HepG2 (cell line): ENCODE measurements around the gene C19orf85. TPM values are rescaled to one million over a fixed set of nuclear protein-coding genes. Genes with fewer than 3 reads are reported as not detected.

ENCODE experiments used
- CEBPZ ChIP-seq: IDR thresholded peaks from 2 replicates; pipeline ENCODE4 v1.6.1; 2012; ENCODE audit warnings: low read length, improper control_type of control experiment
- IRX3 ChIP-seq: sonication (generic); formaldehyde crosslinking; IDR thresholded peaks from 2 replicates; pipeline ENCODE4 v1.8.1; 2023; ENCODE audit warnings: mild to moderate bottlenecking, low read depth, missing genetic modification reagents, borderline replicate concordance
- KIAA2018 ChIP-seq: sonication (generic); formaldehyde crosslinking; IDR thresholded peaks from 2 replicates; pipeline ENCODE4 v1.5.0; 2020; ENCODE audit warnings: mild to moderate bottlenecking, missing genetic modification reagents, borderline replicate concordance
- MAF1 ChIP-seq: sonication (generic); formaldehyde crosslinking; IDR thresholded peaks from 2 replicates; pipeline ENCODE4 v1.5.0; 2020; ENCODE audit warnings: missing genetic modification reagents, borderline replicate concordance
- MBD4 ChIP-seq: IDR thresholded peaks from 2 replicates; pipeline ENCODE4 v1.6.1; 2012; ENCODE audit warnings: low read length, inconsistent platforms, borderline replicate concordance
- NFE2L1 ChIP-seq: sonication (generic); formaldehyde crosslinking; IDR thresholded peaks from 2 replicates; pipeline ENCODE4 v1.4.0; 2020; ENCODE audit warnings: missing genetic modification reagents, mild to moderate bottlenecking, borderline replicate concordance
- NKX3-1 ChIP-seq: sonication (generic); formaldehyde crosslinking; IDR thresholded peaks from 2 replicates; pipeline ENCODE4 v1.5.0; 2020; ENCODE audit warnings: missing genetic modification reagents
- TRIM24 ChIP-seq: sonication (generic); formaldehyde crosslinking; IDR thresholded peaks from 2 replicates; pipeline ENCODE4 v1.8.0; 2022; ENCODE audit warnings: mild to moderate bottlenecking, missing genetic modification reagents
- ZNF839 ChIP-seq: sonication (generic); formaldehyde crosslinking; IDR thresholded peaks from 2 replicates; pipeline ENCODE4 v1.4.0; 2020; ENCODE audit warnings: missing genetic modification reagents, mild to moderate bottlenecking, borderline replicate concordance
- polyA plus RNA-seq, 8 experiments: library from polyadenylated mRNA; depleted of rRNA in 3 of 8; stranded (reverse) in 7 of 8; unstranded in 1 of 8; fragments of >200 nt; fragmentation: Illumina TruSeq in 4 of 8; extraction: Trizol in 4 of 8; gene quantifications; 2 replicates each; pipeline versions ENCODE4 v1.2.1 to v1.2.3, GENCODE V29; 2011 to 2016; ENCODE audit warnings: low read depth in 4 of 8, missing spikeins in 1 of 8, mixed read lengths in 1 of 8; ENCODE audit not compliant: insufficient read depth in 1 of 8
- total RNA-seq, 5 experiments: library from RNA; depleted of rRNA; stranded (reverse); fragments of >200 nt; fragmentation: Illumina TruSeq; extraction: Trizol; gene quantifications; 2 replicates each; pipeline ENCODE4 v1.2.3, GENCODE V29; 2016; ENCODE audit warnings: low read depth in 1 of 5
- TF ChIP-seq, protein P1 (sequence below): sonication (generic); formaldehyde crosslinking; IDR thresholded peaks from 2 replicates; pipeline ENCODE4 v1.5.1; 2020; ENCODE audit warnings: mild to moderate bottlenecking, missing genetic modification reagents, borderline replicate concordance
- TF ChIP-seq, protein P2 (sequence below): sonication (generic); formaldehyde crosslinking; IDR thresholded peaks from 2 replicates; pipeline ENCODE4 v1.9.0; 2022; ENCODE audit warnings: missing genetic modification reagents, mild to moderate bottlenecking, borderline replicate concordance

C19orf85 gene
- total and polyA plus RNA-seq, 2 of the 13 experiments (the other 11 are each of a cell fraction or from before 2014, with no cell fraction given) = not detected

DNA sequence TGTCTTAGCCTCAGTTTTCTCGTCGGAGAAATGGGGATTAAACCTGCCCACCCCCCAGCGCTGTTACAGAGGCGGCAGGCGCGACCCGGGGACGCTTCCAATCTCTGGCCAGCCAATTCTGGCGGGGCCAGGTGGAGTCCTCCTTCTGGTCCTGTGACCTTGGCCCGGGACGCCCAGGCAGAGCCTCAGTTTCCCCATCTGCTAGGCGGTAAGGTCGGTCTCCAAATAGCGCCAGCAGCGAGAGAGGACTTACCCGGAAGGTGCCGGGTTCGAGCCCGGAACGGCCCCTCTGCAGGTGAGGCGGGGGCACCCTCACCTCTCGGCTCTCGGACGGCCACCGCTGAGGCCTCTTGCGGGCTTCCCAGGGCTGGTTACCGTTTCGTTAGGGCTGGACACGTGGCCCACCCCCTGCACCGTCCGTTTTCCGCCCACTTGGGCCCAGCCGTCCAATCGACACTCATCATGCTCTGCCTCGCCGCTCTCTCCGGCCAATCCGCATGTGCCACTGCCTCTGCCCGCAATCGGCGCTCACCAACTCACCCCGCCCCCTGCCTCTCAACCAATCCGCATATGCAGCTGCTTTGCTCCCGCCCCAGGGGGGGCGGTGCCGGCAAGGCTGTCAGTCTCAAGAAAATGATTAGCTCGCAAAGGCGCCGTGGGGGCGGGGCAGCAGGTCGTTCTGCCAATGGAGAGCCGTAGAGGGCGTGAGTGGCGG is 3.1 kb downstream of the C19orf85 start, which contains the start of gene ISOC2 (continued):
- TF ChIP-seq CEBPZ (peak; percentile 69; the same call in 1 of the 2 replicates), KIAA2018 (CRISPR knock-in tag) (peak; percentile 55; the same call in 1 of the 2 replicates), TRIM24 (CRISPR knock-in tag) (no peak), NKX3-1 (CRISPR knock-in tag) (no peak), NFE2L1 (CRISPR knock-in tag) (peak; percentile 22; the same call in 1 of the 2 replicates), IRX3 (CRISPR knock-in tag) (no peak; the same call in 1 of the 2 replicates), ZNF839 (no peak), MAF1 (CRISPR knock-in tag) (no peak; the same call in 1 of the 2 replicates), MBD4 (no peak)
- TF ChIP-seq, protein P1, sequence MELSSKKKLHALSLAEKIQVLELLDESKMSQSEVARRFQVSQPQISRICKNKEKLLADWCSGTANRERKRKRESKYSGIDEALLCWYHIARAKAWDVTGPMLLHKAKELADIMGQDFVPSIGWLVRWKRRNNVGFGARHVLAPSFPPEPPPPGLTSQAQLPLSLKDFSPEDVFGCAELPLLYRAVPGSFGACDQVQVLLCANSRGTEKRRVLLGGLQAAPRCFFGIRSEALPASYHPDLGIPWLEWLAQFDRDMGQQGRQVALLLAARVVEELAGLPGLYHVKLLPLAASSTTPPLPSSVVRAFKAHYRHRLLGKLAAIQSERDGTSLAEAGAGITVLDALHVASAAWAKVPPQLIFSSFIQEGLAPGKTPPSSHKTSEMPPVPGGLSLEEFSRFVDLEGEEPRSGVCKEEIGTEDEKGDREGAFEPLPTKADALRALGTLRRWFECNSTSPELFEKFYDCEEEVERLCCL = no peak
- TF ChIP-seq, protein P2, sequence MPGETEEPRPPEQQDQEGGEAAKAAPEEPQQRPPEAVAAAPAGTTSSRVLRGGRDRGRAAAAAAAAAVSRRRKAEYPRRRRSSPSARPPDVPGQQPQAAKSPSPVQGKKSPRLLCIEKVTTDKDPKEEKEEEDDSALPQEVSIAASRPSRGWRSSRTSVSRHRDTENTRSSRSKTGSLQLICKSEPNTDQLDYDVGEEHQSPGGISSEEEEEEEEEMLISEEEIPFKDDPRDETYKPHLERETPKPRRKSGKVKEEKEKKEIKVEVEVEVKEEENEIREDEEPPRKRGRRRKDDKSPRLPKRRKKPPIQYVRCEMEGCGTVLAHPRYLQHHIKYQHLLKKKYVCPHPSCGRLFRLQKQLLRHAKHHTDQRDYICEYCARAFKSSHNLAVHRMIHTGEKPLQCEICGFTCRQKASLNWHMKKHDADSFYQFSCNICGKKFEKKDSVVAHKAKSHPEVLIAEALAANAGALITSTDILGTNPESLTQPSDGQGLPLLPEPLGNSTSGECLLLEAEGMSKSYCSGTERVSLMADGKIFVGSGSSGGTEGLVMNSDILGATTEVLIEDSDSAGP (CRISPR knock-in tag) = peak; percentile 84
